ENCODE results near the gene MED12L.

GRCh38 chr3:151268267-151269235 is 183.1 kb downstream of the MED12L start:
- TF ChIP-seq CTCF (IDR thresholded peaks at IDR 0.05; ENCODE audit: poor library complexity, severe bottlenecking), result no peak
- no peak for TF ChIP-seq POLR2AphosphoS5 (IDR thresholded peaks at IDR 0.05)
- TF ChIP-seq REST (IDR thresholded peaks at IDR 0.05; ENCODE audit: borderline replicate concordance), result no peak
- no peak for TF ChIP-seq MXI1 (conservative IDR thresholded peaks at IDR 0.05; ENCODE audit: poor library complexity, severe bottlenecking)
- no peak for TF ChIP-seq TAF1 (IDR thresholded peaks at IDR 0.05; ENCODE audit: low read depth)
- TF ChIP-seq EP300 (conservative IDR thresholded peaks at IDR 0.05; ENCODE audit: poor library complexity, severe bottlenecking), result no peak
- no peak for TF ChIP-seq EZH2 (IDR thresholded peaks at IDR 0.05; ENCODE audit: borderline replicate concordance, insufficient read depth, low read length, poor library complexity, severe bottlenecking)
- no peak for TF ChIP-seq RAD21 (conservative IDR thresholded peaks at IDR 0.05)
- TF ChIP-seq SMC3 (conservative IDR thresholded peaks at IDR 0.05; ENCODE audit: poor library complexity), result no peak
